Erythroblast (primary cell): ENCODE data around the gene ANP32A.
A peak's percentile ranks its signal among the peaks of the same experiment; 100 is the strongest.

Source experiments
- GATA1 ChIP-seq: IDR thresholded peaks from 2 replicates; pipeline ENCODE4 v1.6.1; 2011; ENCODE audit warnings: low read depth, mild to moderate bottlenecking, control low read depth, low read length, moderate library complexity
- POLR2A ChIP-seq: IDR thresholded peaks from 2 replicates; pipeline ENCODE4 v1.6.1; 2011; ENCODE audit warnings: mild to moderate bottlenecking, low read length

GRCh38 chr15:68819495-68820294 is 1.0 kb downstream of the ANP32A start:
- TF ChIP-seq POLR2A (peak; percentile 56), GATA1 (no peak)
